HG02938 (cell line): ENCODE results near the gene HTR4.
"Not testable (repeated sequence)": the region's sequence is repeated elsewhere in the genome, so short reads cannot be mapped to it uniquely, and the experiment has no call there.

Experiments
- ATAC-seq: cut with Tn5 transposase; IDR thresholded peaks from one replicate; pipeline ENCODE4 v1.9.1; 2021; ENCODE audit warnings: mild to moderate bottlenecking, moderate library complexity; ENCODE audit not compliant: unreplicated experiment

Gene HTR4

GRCh38 chr5:148540647-148541046 is 113.7 kb downstream of the HTR4 start:
- ATAC-seq, result no peak

- no peak for ATAC-seq
Measured at GRCh38 chr5:148539851-148540250, 114.5 kb downstream of the HTR4 start.

DNA sequence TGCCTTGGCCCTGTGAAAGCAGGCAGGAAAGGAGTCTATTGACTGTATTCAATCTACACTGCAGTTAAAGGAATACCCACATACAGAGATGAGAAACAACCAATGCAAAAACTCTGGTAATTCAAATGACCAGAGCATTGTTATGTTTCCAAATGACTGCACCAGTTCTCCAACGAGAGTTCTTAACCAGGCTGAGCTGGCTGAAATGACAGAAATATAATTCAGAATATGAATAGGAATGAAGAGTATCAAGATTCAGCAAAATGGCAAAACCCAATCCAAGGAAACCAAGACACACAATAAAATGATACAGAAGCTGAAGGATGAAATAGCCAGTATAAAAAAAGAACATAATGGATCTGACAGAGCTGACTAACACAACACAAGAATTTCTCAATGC is 119.1 kb downstream of the HTR4 start:
- no peak for ATAC-seq

DNA sequence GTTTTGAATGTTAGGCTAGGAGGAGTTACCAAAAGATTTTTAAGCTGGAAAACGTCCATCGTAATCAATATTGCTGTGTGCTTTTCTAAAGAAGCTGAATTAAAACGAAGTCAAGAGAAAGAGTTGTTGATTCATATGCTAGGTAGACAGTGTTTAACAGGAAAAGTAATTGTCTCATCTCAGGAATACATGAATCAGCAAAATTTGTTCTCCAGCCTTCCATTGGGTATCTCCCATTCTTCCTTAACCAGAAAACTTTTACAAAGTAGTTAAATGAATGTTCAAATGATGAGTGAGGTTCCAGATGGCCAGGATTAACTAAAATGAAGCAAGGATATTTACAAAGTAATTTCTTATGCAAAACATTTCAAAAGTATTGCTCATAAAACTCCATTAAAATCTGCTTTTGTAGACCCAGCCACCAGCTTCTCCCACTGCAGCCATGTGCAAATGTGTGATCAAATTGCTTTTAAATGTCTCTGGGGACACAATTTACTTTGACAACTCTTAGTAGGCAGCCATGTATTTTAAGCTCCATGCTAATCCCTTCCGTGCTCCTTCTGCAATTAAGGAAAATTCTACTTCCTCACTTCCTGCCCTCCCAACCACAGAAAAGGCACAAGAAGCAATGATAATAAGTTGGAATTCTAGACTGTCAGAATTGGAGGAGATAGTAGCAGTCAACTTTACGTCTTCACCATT is 121.2 kb downstream of the HTR4 start:
- no peak for ATAC-seq

- not testable (repeated sequence) for ATAC-seq
Measured at GRCh38 chr5:148529450-148529849, 124.9 kb downstream of the HTR4 start.

GRCh38 chr5:148524721-148525120 is 129.6 kb downstream of the HTR4 start:
- no peak for ATAC-seq

GRCh38 chr5:148523139-148523538 is 131.2 kb downstream of the HTR4 start:
- ATAC-seq, result no peak

DNA sequence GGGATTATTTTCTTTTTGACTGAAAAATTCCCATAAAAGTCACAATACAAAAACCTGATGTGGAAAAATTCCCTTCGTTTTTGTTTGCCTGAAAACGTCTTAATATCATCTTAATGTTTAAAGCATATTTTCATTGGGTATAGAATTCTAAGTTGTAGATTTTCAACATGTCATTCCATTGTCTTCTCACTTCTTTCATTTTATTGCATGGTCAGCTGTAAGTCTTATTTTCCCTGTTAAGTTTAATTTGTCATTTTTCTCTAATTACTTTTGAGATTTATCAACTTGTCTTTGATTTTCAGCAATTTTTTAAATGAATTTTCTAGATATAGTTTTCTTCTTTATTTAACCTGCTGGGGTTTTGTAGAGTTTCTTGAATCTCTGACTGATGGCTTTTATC is 138.9 kb downstream of the HTR4 start:
- no peak for ATAC-seq

DNA sequence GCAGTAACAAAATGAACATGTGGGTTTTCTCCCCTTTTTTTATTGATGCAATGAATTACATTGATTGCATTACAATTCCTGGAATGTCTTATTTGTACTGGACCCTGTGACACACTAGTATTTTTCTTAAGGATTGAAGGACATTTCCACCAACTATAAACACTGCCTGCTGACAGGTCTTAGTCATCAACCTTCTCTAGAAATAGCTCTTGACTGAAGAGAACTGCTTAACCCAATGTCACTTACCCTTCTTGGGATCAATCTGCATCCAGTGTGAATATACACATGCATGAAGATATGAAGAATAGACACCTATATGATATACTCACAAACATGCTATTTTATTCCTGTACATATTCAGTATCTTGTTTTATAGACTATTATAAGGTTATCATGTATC is 140.0 kb downstream of the HTR4 start:
- ATAC-seq, result no peak

DNA sequence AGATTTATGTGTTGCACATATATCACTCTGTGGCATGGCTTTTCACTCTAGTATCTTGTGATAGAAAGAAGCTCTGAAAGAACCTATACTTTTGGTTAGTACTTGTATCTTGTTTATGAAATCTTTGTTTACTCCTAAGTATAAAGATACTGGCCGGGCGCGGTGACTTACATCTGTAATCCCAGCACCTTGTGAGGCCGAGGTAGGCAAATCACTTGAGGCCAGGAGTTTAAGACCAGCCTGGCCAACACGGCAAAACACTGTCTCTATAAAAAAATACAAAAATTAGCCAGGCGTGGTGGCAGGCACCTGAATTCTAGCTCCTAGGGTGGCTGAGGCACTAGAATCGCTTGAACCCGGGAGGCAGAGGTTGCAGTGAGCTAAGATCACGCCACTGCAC is 141.8 kb downstream of the HTR4 start:
- ATAC-seq, result no peak

GRCh38 chr5:148511810-148512347 is 142.4 kb downstream of the HTR4 start:
- peak; percentile 92 for ATAC-seq

DNA sequence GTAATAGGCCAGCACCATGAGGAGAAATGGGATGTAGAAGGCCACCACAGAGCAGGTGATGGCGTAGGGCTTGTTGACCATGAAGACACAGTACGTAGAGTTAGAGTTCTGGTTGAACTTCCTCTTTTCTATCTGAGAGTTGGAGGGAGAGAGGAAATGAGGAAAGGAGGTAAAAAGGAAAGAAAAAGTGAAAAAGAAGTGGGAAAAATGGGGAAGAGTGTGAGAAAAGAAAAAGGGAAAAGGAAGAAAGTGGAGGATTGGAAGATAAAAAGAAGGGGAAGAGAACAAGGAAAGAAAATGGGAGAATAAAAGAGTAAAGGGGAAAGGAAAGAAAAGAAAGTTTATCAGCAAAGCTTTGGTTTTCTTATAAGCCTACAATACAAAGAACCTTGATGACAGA is 144.4 kb downstream of the HTR4 start:
- ATAC-seq, result no peak

- no peak for ATAC-seq
Measured at GRCh38 chr5:148507648-148508047, 146.7 kb downstream of the HTR4 start.

DNA sequence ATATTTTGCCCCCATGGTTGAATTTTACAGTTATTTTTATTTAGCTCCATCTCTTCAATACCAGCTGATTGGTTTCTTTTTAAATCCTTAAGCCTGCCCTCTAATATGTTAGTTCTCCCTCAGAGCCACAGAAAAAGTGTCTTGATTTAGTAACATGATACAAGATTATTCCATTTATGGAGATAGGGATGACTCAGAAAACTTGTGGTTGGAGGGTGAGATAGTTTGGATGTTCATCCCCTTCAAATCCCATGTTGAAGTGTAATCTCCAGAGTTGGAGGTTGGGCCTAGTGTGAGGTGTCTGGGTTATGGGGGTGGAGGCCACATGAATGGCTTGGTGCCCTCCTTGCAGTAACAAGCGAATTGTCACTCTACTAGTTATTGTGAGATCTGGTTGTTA is 154.9 kb downstream of the HTR4 start:
- ATAC-seq, result no peak

- no peak for ATAC-seq
Measured at GRCh38 chr5:148497757-148498156, 156.6 kb downstream of the HTR4 start.

- ATAC-seq, result no peak
Measured at GRCh38 chr5:148492351-148492750, 162.0 kb downstream of the HTR4 start.

GRCh38 chr5:148491793-148492184 is 162.5 kb downstream of the HTR4 start:
- ATAC-seq, result no peak

DNA sequence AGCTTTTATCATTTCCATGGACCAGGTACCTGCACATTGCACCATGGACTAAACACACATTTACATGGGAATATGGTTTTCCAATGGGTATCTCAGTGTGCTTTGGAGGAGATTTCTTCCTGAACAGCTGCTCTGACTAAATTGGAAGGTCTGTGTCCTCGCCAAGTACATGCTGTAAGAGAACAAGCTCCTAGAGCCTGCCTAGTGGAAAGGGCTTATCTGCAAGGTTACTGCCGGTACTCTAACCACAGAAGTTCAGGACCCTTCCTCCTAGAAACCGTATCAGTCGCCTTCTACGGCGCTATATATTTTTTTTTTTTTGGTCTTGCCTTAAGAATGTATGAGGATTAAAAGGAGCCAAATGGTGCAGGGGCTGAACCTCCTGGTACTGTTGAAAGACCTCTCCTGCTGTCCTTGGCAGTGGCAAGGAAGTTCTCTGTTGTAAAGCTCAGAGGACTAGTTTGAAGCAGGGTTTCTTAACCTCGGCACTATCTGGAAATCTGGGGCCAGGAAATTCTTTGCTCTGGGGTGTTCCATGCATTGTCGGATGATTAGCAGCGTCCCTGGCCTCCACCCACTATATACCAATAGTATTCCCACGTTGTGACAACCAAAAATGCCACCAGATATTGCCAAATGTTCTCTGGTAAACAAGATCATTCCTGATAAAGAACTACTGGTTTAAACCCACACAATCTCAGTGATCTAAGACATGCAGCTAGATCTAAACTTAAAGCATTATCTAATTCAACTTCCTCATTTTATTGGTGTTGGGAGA is 163.1 kb downstream of the HTR4 start:
- ATAC-seq, result no peak

GRCh38 chr5:148488757-148489156 is 165.6 kb downstream of the HTR4 start:
- no peak for ATAC-seq

- no peak for ATAC-seq
Measured at GRCh38 chr5:148486456-148486855, 167.9 kb downstream of the HTR4 start.

- no peak for ATAC-seq
Measured at GRCh38 chr5:148484651-148485050, 169.7 kb downstream of the HTR4 start.

GRCh38 chr5:148483750-148484149 is 170.6 kb downstream of the HTR4 start:
- no peak for ATAC-seq
